Skin epidermis (tissue), 12 donors: Measurements from ENCODE around the gene CNOT3.
"Not testable (repeated sequence)": the region's sequence is repeated elsewhere in the genome, so short reads cannot be mapped to it uniquely, and the experiment has no call there.

ENCODE experiments used
- H3K27ac ChIP-seq, 21 experiments: fragments of 200-600 bp; sonication (generic) in 11 of 21; one replicate each; pipeline ENCODE4 v1.5.0; 2020; ENCODE audit warnings: mild to moderate bottlenecking in 3 of 21, inconsistent platforms in 2 of 21, moderate library complexity in 2 of 21
- H3K4me3 ChIP-seq, 7 experiments: fragments of 200-600 bp; sonication (generic) in 2 of 7; one replicate each; pipeline ENCODE4 v1.5.0; 2020; ENCODE audit warnings: inconsistent platforms in 2 of 7, mild to moderate bottlenecking in 2 of 7, moderate library complexity in 1 of 7

The CNOT3 gene

GRCh38 chr19:54162884-54163283 lies 25.3 kb downstream of the CNOT3 start:
- peak overlapping the region in 2 of 21 experiments; percentile 26 to 37 for H3K27ac ChIP-seq
- H3K4me3 ChIP-seq, result peak overlapping the region in 5 of 7 experiments; percentile 18 to 49 (median 40)

- no peak overlapping the region for H3K27ac ChIP-seq
- H3K4me3 ChIP-seq, result peak overlapping the region in 3 of 7 experiments; percentile 1 to 11 (median 7)
Observed at GRCh38 chr19:54164369-54165068, 27.0 kb downstream of the CNOT3 start.

- Histone ChIP-seq H3K27ac (no peak overlapping the region), H3K4me3 (no peak overlapping the region)
Observed at GRCh38 chr19:54165222-54165621, 27.7 kb downstream of the CNOT3 start.

- Histone ChIP-seq H3K4me3 (no peak overlapping the region), H3K27ac (no peak overlapping the region)
Observed at GRCh38 chr19:54168174-54168917, 30.8 kb downstream of the CNOT3 start.

- H3K27ac ChIP-seq, result no peak overlapping the region
Observed at GRCh38 chr19:54169149-54169740, 31.7 kb downstream of the CNOT3 start.

GRCh38 chr19:54171736-54172431 lies 34.3 kb downstream of the CNOT3 start:
- peak overlapping the region in 1 of 7 experiments; percentile 10 for H3K4me3 ChIP-seq
- H3K27ac ChIP-seq, result peak overlapping the region in 1 of 21 experiments; percentile 11

More at GRCh38 chr19:54169149-54169740, 31.7 kb downstream of the CNOT3 start:
- no peak overlapping the region for H3K4me3 ChIP-seq

- Histone ChIP-seq H3K4me3 (peak within 1 kb of the TSS in 3 of 7 experiments; percentile 2 to 37 (median 36)), H3K27ac (peak within 1 kb of the TSS in 10 of 21 experiments; percentile 3 to 78 (median 48))
Observed at GRCh38 chr19:54172471-54173358, 35.2 kb downstream of the CNOT3 start, which contains the start of gene TMC4. TSS of gene TMC4 (minus strand) at chr19:54173160. CDS start at chr19:54173117, 43 bp downstream.

- Histone ChIP-seq H3K4me3 (peak overlapping the region in 2 of 7 experiments; percentile 36 to 37), H3K27ac (peak overlapping the region in 2 of 21 experiments; percentile 26 to 67)
Observed at GRCh38 chr19:54173359-54173699, 35.8 kb downstream of the CNOT3 start.

GRCh38 chr19:54173951-54174834 lies 36.6 kb downstream of the CNOT3 start:
- peak overlapping the region in 1 of 21 experiments; percentile 26 for H3K27ac ChIP-seq
- no peak overlapping the region for H3K4me3 ChIP-seq

GRCh38 chr19:54178581-54179261 lies 41.2 kb downstream of the CNOT3 start:
- Histone ChIP-seq H3K27ac (no peak overlapping the region), H3K4me3 (no peak overlapping the region)

- H3K4me3 ChIP-seq, result no peak overlapping the region
- H3K27ac ChIP-seq, result no peak overlapping the region
Observed at GRCh38 chr19:54179262-54179852, 41.8 kb downstream of the CNOT3 start.

- no peak overlapping the region for H3K27ac ChIP-seq
- no peak overlapping the region for H3K4me3 ChIP-seq
Observed at GRCh38 chr19:54179921-54180461, 42.4 kb downstream of the CNOT3 start.

- Histone ChIP-seq H3K4me3 (no peak overlapping the region), H3K27ac (no peak overlapping the region)
Observed at GRCh38 chr19:54180691-54181091, 43.1 kb downstream of the CNOT3 start.

- not testable (repeated sequence) for H3K27ac ChIP-seq, H3K4me3 ChIP-seq
Observed at GRCh38 chr19:54181894-54182293, 44.3 kb downstream of the CNOT3 start.

GRCh38 chr19:54183431-54183830 lies 45.9 kb downstream of the CNOT3 start:
- Histone ChIP-seq H3K27ac (no peak overlapping the region), H3K4me3 (no peak overlapping the region)

GRCh38 chr19:54186351-54186750 lies 48.8 kb downstream of the CNOT3 start:
- peak overlapping the region in 1 of 21 experiments; percentile 43 for H3K27ac ChIP-seq

GRCh38 chr19:54186934-54187381 lies 49.4 kb downstream of the CNOT3 start:
- peak overlapping the region in 1 of 21 experiments; percentile 43 for H3K27ac ChIP-seq
- no peak overlapping the region for H3K4me3 ChIP-seq

More at GRCh38 chr19:54186351-54186750, 48.8 kb downstream of the CNOT3 start:
- no peak overlapping the region for H3K4me3 ChIP-seq
